ENCODE data around the gene MRPS15. TPM values are rescaled to one million over a fixed set of nuclear protein-coding genes. Genes with fewer than 3 reads are reported as not detected.
"Not testable (repeated sequence)": the region's sequence is repeated elsewhere in the genome, so short reads cannot be mapped to it uniquely, and the experiment has no call there.

The MRPS15 gene
- total RNA-seq, 1 experiment from 2014 or later: 213 TPM

- Histone ChIP-seq H3K27me3 (ENCODE audit: low read length) (no peaks in the 10 kb centered on the region), H3K9me2 (replicated peaks; ENCODE audit: low read length) (no peaks in the 10 kb centered on the region), H3K27ac (ENCODE audit: low read length) (no peak overlapping the region), H3K36me3 (ENCODE audit: low read depth, low read length) (no peaks in the 10 kb centered on the region), H3K79me2 (ENCODE audit: low read length) (no peaks in the 10 kb centered on the region), H3K9ac (ENCODE audit: low read length) (no peak overlapping the region), H3K4me3 (ENCODE audit: low read length) (no peak overlapping the region), H3F3A (ENCODE audit: low read length, unreplicated experiment) (no peaks in the 10 kb centered on the region), H4K20me1 (ENCODE audit: low read length) (no peaks in the 10 kb centered on the region), H2AFZ (ENCODE audit: low read length) (no peak overlapping the region), H3K4me2 (ENCODE audit: low read length) (no peak overlapping the region), H3K4me1 (ENCODE audit: insufficient read depth, low read length) (no peaks in the 10 kb centered on the region), H3K9me3 (ENCODE audit: low read length) (no peaks in the 10 kb centered on the region)
- ATAC-seq: no peak
- ChIA-PET CTCF (no interaction called here), POLR2A (ENCODE audit: unreplicated experiment) (no interaction called here)
- BruUV-seq (replicated peaks): no TSS peak
- DNase-seq: no peak
- intact Hi-C loops (cut with micrococcal nuclease): loop anchor here (10.0 kb wide), 1 partner anchor 1173 kb away; no protein-coding TSS in a partner anchor
- TF ChIP-seq EZH2phosphoT487 (IDR thresholded peaks at IDR 0.05; ENCODE audit: borderline replicate concordance, low read length) (no peak), CTCF (conservative IDR thresholded peaks at IDR 0.05; ENCODE audit: low read depth, low read length) (no peak), EZH2 (IDR thresholded peaks at IDR 0.05; ENCODE audit: low read length, unreplicated experiment) (no peak)
Measured at GRCh38 chr1:36511804-36512798, 47.9 kb upstream of the MRPS15 start.

- BruUV-seq (replicated peaks); H3K36me3 ChIP-seq (ENCODE audit: low read depth, low read length); H3K9me2 ChIP-seq (replicated peaks; ENCODE audit: low read length); H3K4me3 ChIP-seq (ENCODE audit: low read length); H3K27ac ChIP-seq (ENCODE audit: low read length); H2AFZ ChIP-seq (ENCODE audit: low read length); H3K4me2 ChIP-seq (ENCODE audit: low read length); H4K20me1 ChIP-seq (ENCODE audit: low read length); H3K9ac ChIP-seq (ENCODE audit: low read length); H3F3A ChIP-seq (ENCODE audit: low read length, unreplicated experiment); DNase-seq; H3K79me2 ChIP-seq (ENCODE audit: low read length); H3K4me1 ChIP-seq (ENCODE audit: insufficient read depth, low read length); H3K9me3 ChIP-seq (ENCODE audit: low read length); CTCF ChIA-PET; H3K27me3 ChIP-seq (ENCODE audit: low read length); POLR2A ChIA-PET (ENCODE audit: unreplicated experiment); ATAC-seq: not testable (repeated sequence)
- intact Hi-C loops (cut with micrococcal nuclease): loop anchor here (10.0 kb wide), 1 partner anchor 1174 kb away; no protein-coding TSS in a partner anchor
Measured at GRCh38 chr1:36511220-36511619, 47.0 kb upstream of the MRPS15 start.

- no peak for ATAC-seq
- H3K4me3 ChIP-seq (ENCODE audit: low read length): no peak overlapping the region
- BruUV-seq (replicated peaks): no TSS peak
- TF ChIP-seq EZH2 (IDR thresholded peaks at IDR 0.05; ENCODE audit: low read length, unreplicated experiment): no peak
- no peak for TF ChIP-seq EZH2phosphoT487 (IDR thresholded peaks at IDR 0.05; ENCODE audit: borderline replicate concordance, low read length)
- ChIA-PET CTCF (no interaction called here), POLR2A (ENCODE audit: unreplicated experiment) (no interaction called here)
- intact Hi-C loops (cut with micrococcal nuclease): loop anchor here (10.0 kb wide), 1 partner anchor 1174 kb away; no protein-coding TSS in a partner anchor
- H4K20me1 ChIP-seq (ENCODE audit: low read length): no peaks in the 10 kb centered on the region
- H3K9ac ChIP-seq (ENCODE audit: low read length): no peak overlapping the region
- no peaks in the 10 kb centered on the region for H3F3A ChIP-seq (ENCODE audit: low read length, unreplicated experiment)
- peaks cover 13% of the 10 kb centered on the region for H3K27me3 ChIP-seq (ENCODE audit: low read length)
- H3K79me2 ChIP-seq (ENCODE audit: low read length): no peaks in the 10 kb centered on the region
- no peak overlapping the region for H2AFZ ChIP-seq (ENCODE audit: low read length)
- no peaks in the 10 kb centered on the region for H3K9me3 ChIP-seq (ENCODE audit: low read length)
- H3K9me2 ChIP-seq (replicated peaks; ENCODE audit: low read length): no peaks in the 10 kb centered on the region
- H3K4me2 ChIP-seq (ENCODE audit: low read length): no peak overlapping the region
- no peak for DNase-seq
- no peaks in the 10 kb centered on the region for H3K36me3 ChIP-seq (ENCODE audit: low read depth, low read length)
- H3K27ac ChIP-seq (ENCODE audit: low read length): no peak overlapping the region
- H3K4me1 ChIP-seq (ENCODE audit: insufficient read depth, low read length): no peaks in the 10 kb centered on the region
Measured at GRCh38 chr1:36510418-36510817, 46.2 kb upstream of the MRPS15 start.
